Measurements from ENCODE around the gene UNG. TPM values are rescaled to one million over a fixed set of nuclear protein-coding genes. Genes with fewer than 3 reads are reported as not detected.
"Not testable (repeated sequence)": the region's sequence is repeated elsewhere in the genome, so short reads cannot be mapped to it uniquely, and the experiment has no call there.

The UNG gene
- total and polyA plus RNA-seq, 2 experiments from 2014 or later, result 27.3 to 32.7 TPM

- peaks cover 5% of the 10 kb centered on the region for H3K9me3 ChIP-seq (ENCODE audit: low read depth)
- H3K4me2 ChIP-seq (ENCODE audit: unreplicated experiment), result no peak overlapping the region
- H4K20me1 ChIP-seq (ENCODE audit: insufficient read depth), result no peaks in the 10 kb centered on the region
- H3K79me2 ChIP-seq (ENCODE audit: insufficient read depth), result no peaks in the 10 kb centered on the region
- TF ChIP-seq EZH2 (IDR thresholded peaks at IDR 0.05; ENCODE audit: insufficient read depth, poor library complexity, severe bottlenecking), result no peak
- TF ChIP-seq EZH2phosphoT487 (IDR thresholded peaks at IDR 0.05; ENCODE audit: insufficient read depth, low read depth), result no peak
- WGBS, 2 experiments (ENCODE audit: low coverage in 1 of 2, low lambda C conversion rate in 2 of 2, missing lambda C conversion rate in 2 of 2), result 89% methylated on average over 4 of the region's 4 CpGs
- no peaks in the 10 kb centered on the region for H3K36me3 ChIP-seq (ENCODE audit: low read depth)
- H3K9me2 ChIP-seq (ENCODE audit: insufficient read depth), result no peaks in the 10 kb centered on the region
- H3K9ac ChIP-seq, result no peak overlapping the region
- in situ Hi-C loops (cut with MboI), result no loop called here
- DNase-seq, result no peak
- no peak overlapping the region for H2AFZ ChIP-seq
- H3K4me1 ChIP-seq (ENCODE audit: insufficient read depth), result no peaks in the 10 kb centered on the region
- H3K27me3 ChIP-seq (replicated peaks; ENCODE audit: insufficient read depth), result no peaks in the 10 kb centered on the region
- H3K4me3 ChIP-seq, result no peak overlapping the region
- no peak overlapping the region for H3K27ac ChIP-seq
- no peaks in the 10 kb centered on the region for H3F3A ChIP-seq (ENCODE audit: insufficient read depth)
Measured at GRCh38 chr12:109140560-109140959, 43.2 kb downstream of the UNG start.

- no peak for TF ChIP-seq EZH2 (IDR thresholded peaks at IDR 0.05; ENCODE audit: insufficient read depth, poor library complexity, severe bottlenecking)
- TF ChIP-seq EZH2phosphoT487 (IDR thresholded peaks at IDR 0.05; ENCODE audit: insufficient read depth, low read depth), result no peak
- H3K27ac ChIP-seq, result no peak overlapping the region
- no peaks in the 10 kb centered on the region for H3K36me3 ChIP-seq (ENCODE audit: low read depth)
- no peak overlapping the region for H2AFZ ChIP-seq
- WGBS, 2 experiments (ENCODE audit: low coverage in 1 of 2, low lambda C conversion rate in 2 of 2, missing lambda C conversion rate in 2 of 2), result 40 to 42% methylated on average over 4 of the region's 4 CpGs
- no peaks in the 10 kb centered on the region for H4K20me1 ChIP-seq (ENCODE audit: insufficient read depth)
- no peaks in the 10 kb centered on the region for H3K9me3 ChIP-seq (ENCODE audit: low read depth)
- no peaks in the 10 kb centered on the region for H3K4me1 ChIP-seq (ENCODE audit: insufficient read depth)
- no peaks in the 10 kb centered on the region for H3K27me3 ChIP-seq (replicated peaks; ENCODE audit: insufficient read depth)
- H3K9me2 ChIP-seq (ENCODE audit: insufficient read depth), result no peaks in the 10 kb centered on the region
- no peaks in the 10 kb centered on the region for H3F3A ChIP-seq (ENCODE audit: insufficient read depth)
- no peaks in the 10 kb centered on the region for H3K79me2 ChIP-seq (ENCODE audit: insufficient read depth)
- no peak overlapping the region for H3K9ac ChIP-seq
- H3K4me2 ChIP-seq (ENCODE audit: unreplicated experiment), result no peak overlapping the region
- no peak for DNase-seq
- no peak overlapping the region for H3K4me3 ChIP-seq
- in situ Hi-C loops (cut with MboI), result no loop called here
Measured at GRCh38 chr12:109144224-109144623, 46.8 kb downstream of the UNG start.

- H3K27ac ChIP-seq; H3K9me3 ChIP-seq (ENCODE audit: low read depth); H3K4me2 ChIP-seq (ENCODE audit: unreplicated experiment); H4K20me1 ChIP-seq (ENCODE audit: insufficient read depth); H3K9me2 ChIP-seq (ENCODE audit: insufficient read depth); H3K36me3 ChIP-seq (ENCODE audit: low read depth); DNase-seq; H3F3A ChIP-seq (ENCODE audit: insufficient read depth); H3K9ac ChIP-seq; H2AFZ ChIP-seq; in situ Hi-C loops (cut with MboI); H3K79me2 ChIP-seq (ENCODE audit: insufficient read depth); H3K27me3 ChIP-seq (replicated peaks; ENCODE audit: insufficient read depth); H3K4me3 ChIP-seq; H3K4me1 ChIP-seq (ENCODE audit: insufficient read depth): not testable (repeated sequence)
- whole genome bisulfite sequencing, 2 experiments (ENCODE audit: low coverage in 1 of 2, low lambda C conversion rate in 2 of 2, missing lambda C conversion rate in 2 of 2), result 93 to 94% methylated on average over 1 of the region's 1 CpG
Measured at GRCh38 chr12:109147126-109147525, 49.7 kb downstream of the UNG start.

GRCh38 chr12:109147954-109148353 lies 50.6 kb downstream of the UNG start:
- H3K36me3 ChIP-seq (ENCODE audit: low read depth), result no peaks in the 10 kb centered on the region
- no peak overlapping the region for H3K4me2 ChIP-seq (ENCODE audit: unreplicated experiment)
- no peaks in the 10 kb centered on the region for H3K4me1 ChIP-seq (ENCODE audit: insufficient read depth)
- no peak overlapping the region for H3K27ac ChIP-seq
- no peak overlapping the region for H3K9ac ChIP-seq
- H2AFZ ChIP-seq, result no peak overlapping the region
- H3K4me3 ChIP-seq, result no peak overlapping the region
- DNase-seq, result peak; percentile 42
- H3K9me2 ChIP-seq (ENCODE audit: insufficient read depth), result no peaks in the 10 kb centered on the region
- in situ Hi-C loops (cut with MboI), result no loop called here
- TF ChIP-seq EZH2phosphoT487 (IDR thresholded peaks at IDR 0.05; ENCODE audit: insufficient read depth, low read depth) (no peak), EZH2 (IDR thresholded peaks at IDR 0.05; ENCODE audit: insufficient read depth, poor library complexity, severe bottlenecking) (no peak)
- H3F3A ChIP-seq (ENCODE audit: insufficient read depth), result no peaks in the 10 kb centered on the region
- H3K9me3 ChIP-seq (ENCODE audit: low read depth), result no peaks in the 10 kb centered on the region
- H3K27me3 ChIP-seq (replicated peaks; ENCODE audit: insufficient read depth), result no peaks in the 10 kb centered on the region
- 24 to 25% methylated on average over 2 of the region's 2 CpGs for WGBS, 2 experiments (ENCODE audit: low coverage in 1 of 2, low lambda C conversion rate in 2 of 2, missing lambda C conversion rate in 2 of 2)
- H3K79me2 ChIP-seq (ENCODE audit: insufficient read depth), result no peaks in the 10 kb centered on the region
- H4K20me1 ChIP-seq (ENCODE audit: insufficient read depth), result no peaks in the 10 kb centered on the region

GRCh38 chr12:109150124-109150640 lies 52.8 kb downstream of the UNG start:
- in situ Hi-C loops (cut with MboI), result no loop called here
- WGBS, 2 experiments (ENCODE audit: low coverage in 1 of 2, low lambda C conversion rate in 2 of 2, missing lambda C conversion rate in 2 of 2), result 73 to 75% methylated on average over 9 of the region's 9 CpGs

More at GRCh38 chr12:109150124-109150640, 52.8 kb downstream of the UNG start:
- H3K4me3 ChIP-seq, result no peak overlapping the region
- no peaks in the 10 kb centered on the region for H3K9me2 ChIP-seq (ENCODE audit: insufficient read depth)
- no peaks in the 10 kb centered on the region for H3K79me2 ChIP-seq (ENCODE audit: insufficient read depth)
- TF ChIP-seq EZH2phosphoT487 (IDR thresholded peaks at IDR 0.05; ENCODE audit: insufficient read depth, low read depth) (no peak), EZH2 (IDR thresholded peaks at IDR 0.05; ENCODE audit: insufficient read depth, poor library complexity, severe bottlenecking) (no peak)
- no peak overlapping the region for H3K27ac ChIP-seq
- H3K9me3 ChIP-seq (ENCODE audit: low read depth), result no peaks in the 10 kb centered on the region
- no peak overlapping the region for H3K9ac ChIP-seq
- H3K36me3 ChIP-seq (ENCODE audit: low read depth), result no peaks in the 10 kb centered on the region
- no peak overlapping the region for H2AFZ ChIP-seq
- H3K27me3 ChIP-seq (replicated peaks; ENCODE audit: insufficient read depth), result no peaks in the 10 kb centered on the region
- H3F3A ChIP-seq (ENCODE audit: insufficient read depth), result no peaks in the 10 kb centered on the region
- H4K20me1 ChIP-seq (ENCODE audit: insufficient read depth), result no peaks in the 10 kb centered on the region
- H3K4me1 ChIP-seq (ENCODE audit: insufficient read depth), result no peaks in the 10 kb centered on the region
- no peak overlapping the region for H3K4me2 ChIP-seq (ENCODE audit: unreplicated experiment)
- no peak for DNase-seq

Measured in GM23248 (cell line).